Activated naive CD8-positive, alpha-beta T cell treated with anti-CD3 and anti-CD28 coated beads for 36 hours (primary cell): ENCODE data around the gene CDH1. TPM values are rescaled to one million over a fixed set of nuclear protein-coding genes. Genes with fewer than 3 reads are reported as not detected.
"Not testable (repeated sequence)": the region's sequence is repeated elsewhere in the genome, so short reads cannot be mapped to it uniquely, and the experiment has no call there.

Experiments
- DNase-seq: peaks from one replicate; pipeline ENCODE4 v3.0.0; 2021
- H3K27ac Mint-ChIP-seq: one replicate; pipeline ENCODE4 v1.8.0; 2022; ENCODE audit warnings: mild to moderate bottlenecking, moderate library complexity, mixed read lengths
- H3K27me3 Mint-ChIP-seq: one replicate; pipeline ENCODE4 v1.8.0; 2022; ENCODE audit warnings: mild to moderate bottlenecking, mixed read lengths
- H3K36me3 Mint-ChIP-seq: one replicate; pipeline ENCODE4 v1.8.0; 2021; ENCODE audit warnings: mild to moderate bottlenecking, mixed read lengths
- H3K4me1 Mint-ChIP-seq: one replicate; pipeline ENCODE4 v1.8.0; 2021; ENCODE audit warnings: mixed read lengths
- H3K4me3 Mint-ChIP-seq: one replicate; pipeline ENCODE4 v1.8.0; 2022; ENCODE audit warnings: mild to moderate bottlenecking, moderate library complexity, mixed read lengths
- H3K9me3 Mint-ChIP-seq: one replicate; pipeline ENCODE4 v1.8.0; 2022; ENCODE audit warnings: mixed read lengths
- total RNA-seq, 2 experiments: library from RNA; stranded (reverse); gene quantifications; one replicate each; pipeline ENCODE4 v1.2.3, GENCODE V29; 2021

CDH1 gene
- total RNA-seq, result under 1 TPM; 0.16 to 0.21 TPM

- Mint-ChIP-seq H3K9me3 (no peaks in the 10 kb centered on the region), H3K36me3 (no peaks in the 10 kb centered on the region), H3K4me3 (peak within 1 kb of the TSS; percentile 54), H3K27ac (no peak within 1 kb of the TSS), H3K27me3 (peaks cover 56% of the 10 kb centered on the region), H3K4me1 (peaks cover 7% of the 10 kb centered on the region)
- peak; percentile 46 for DNase-seq
Observed at GRCh38 chr16:68737046-68737729, at the start of gene CDH1. TSS of gene CDH1 (plus strand) at chr16:68737292. CDS start at chr16:68737416, 124 bp downstream.

DNA sequence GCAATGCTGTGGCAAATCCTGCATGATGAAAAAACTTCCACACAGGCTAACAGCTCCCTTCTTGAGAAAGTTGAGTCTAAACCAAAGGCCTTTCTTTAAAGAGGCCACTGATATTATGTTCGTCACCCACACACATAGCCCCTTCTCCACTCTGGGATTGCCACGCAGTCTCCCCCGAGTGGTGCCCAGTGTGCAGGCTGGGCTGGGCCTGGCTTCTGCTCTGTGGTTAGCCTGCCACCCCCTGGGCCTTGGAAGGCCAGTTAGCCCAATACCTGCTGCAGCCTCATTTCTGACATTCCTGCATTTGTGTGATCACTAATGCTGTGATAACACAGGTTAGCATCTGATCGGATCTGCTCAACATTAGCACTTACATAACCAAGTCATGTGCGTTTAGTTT, 47.2 kb upstream of the CDH1 start:
- H3K4me1 Mint-ChIP-seq, result no peaks in the 10 kb centered on the region
- no peaks in the 10 kb centered on the region for H3K9me3 Mint-ChIP-seq
- no peaks in the 10 kb centered on the region for H3K36me3 Mint-ChIP-seq
- no peaks in the 10 kb centered on the region for H3K27me3 Mint-ChIP-seq
- H3K27ac Mint-ChIP-seq, result no peak overlapping the region
- DNase-seq, result no peak
- H3K4me3 Mint-ChIP-seq, result no peak overlapping the region

- Mint-ChIP-seq H3K27ac (no peak overlapping the region), H3K9me3 (no peaks in the 10 kb centered on the region), H3K4me1 (no peaks in the 10 kb centered on the region), H3K36me3 (no peaks in the 10 kb centered on the region), H3K4me3 (no peak overlapping the region), H3K27me3 (no peaks in the 10 kb centered on the region)
- DNase-seq, result no peak
Observed at GRCh38 chr16:68695575-68695974, 41.5 kb upstream of the CDH1 start.

DNA sequence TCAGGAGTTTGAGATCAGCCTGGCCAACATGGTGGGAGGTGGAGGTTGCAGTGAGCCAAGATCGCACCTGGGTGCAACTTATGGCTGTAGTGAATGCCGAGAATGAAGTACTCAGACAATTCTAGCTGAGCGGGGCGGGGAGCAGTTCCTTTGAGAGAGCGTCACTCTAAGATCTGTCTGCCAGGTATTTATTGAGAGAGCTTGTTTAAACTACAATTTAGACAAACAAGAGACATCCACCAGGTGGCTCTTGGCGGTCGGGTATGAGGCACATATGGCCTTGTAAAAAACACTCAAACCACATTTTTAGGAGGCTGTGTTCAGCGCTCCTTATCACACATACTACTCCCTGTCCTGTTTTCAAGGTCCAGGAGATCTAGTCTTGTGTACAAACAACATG, 40.6 kb upstream of the CDH1 start:
- Mint-ChIP-seq H3K9me3 (no peaks in the 10 kb centered on the region), H3K27ac (no peak overlapping the region), H3K4me1 (no peaks in the 10 kb centered on the region), H3K4me3 (no peak overlapping the region), H3K36me3 (no peaks in the 10 kb centered on the region), H3K27me3 (no peaks in the 10 kb centered on the region)
- no peak for DNase-seq

DNA sequence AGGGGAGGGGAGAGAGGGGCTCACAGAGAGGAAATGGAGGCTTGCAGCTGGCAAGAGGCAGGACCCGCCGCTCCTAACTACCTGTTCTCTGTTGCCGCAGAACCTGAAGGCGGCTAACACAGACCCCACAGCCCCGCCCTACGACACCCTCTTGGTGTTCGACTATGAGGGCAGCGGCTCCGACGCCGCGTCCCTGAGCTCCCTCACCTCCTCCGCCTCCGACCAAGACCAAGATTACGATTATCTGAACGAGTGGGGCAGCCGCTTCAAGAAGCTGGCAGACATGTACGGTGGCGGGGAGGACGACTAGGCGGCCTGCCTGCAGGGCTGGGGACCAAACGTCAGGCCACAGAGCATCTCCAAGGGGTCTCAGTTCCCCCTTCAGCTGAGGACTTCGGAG, 39.0 kb upstream of the CDH1 start:
- no peak overlapping the region for H3K4me3 Mint-ChIP-seq
- H3K4me1 Mint-ChIP-seq, result no peaks in the 10 kb centered on the region
- DNase-seq, result no peak
- H3K27me3 Mint-ChIP-seq, result no peaks in the 10 kb centered on the region
- H3K36me3 Mint-ChIP-seq, result no peaks in the 10 kb centered on the region
- H3K9me3 Mint-ChIP-seq, result no peaks in the 10 kb centered on the region
- H3K27ac Mint-ChIP-seq, result no peak overlapping the region

GRCh38 chr16:68700120-68700519, 37.0 kb upstream of the CDH1 start:
- Mint-ChIP-seq H3K27ac (no peak overlapping the region), H3K27me3 (peaks cover 4% of the 10 kb centered on the region), H3K9me3 (no peaks in the 10 kb centered on the region), H3K4me3 (no peak overlapping the region), H3K36me3 (no peaks in the 10 kb centered on the region), H3K4me1 (peaks cover 3% of the 10 kb centered on the region)
- DNase-seq, result no peak

- H3K4me1 Mint-ChIP-seq, result peaks cover 3% of the 10 kb centered on the region
- peaks cover 4% of the 10 kb centered on the region for H3K27me3 Mint-ChIP-seq
- H3K27ac Mint-ChIP-seq, result no peak overlapping the region
- H3K36me3 Mint-ChIP-seq, result no peaks in the 10 kb centered on the region
- H3K4me3 Mint-ChIP-seq, result no peak overlapping the region
- H3K9me3 Mint-ChIP-seq, result no peaks in the 10 kb centered on the region
- DNase-seq, result no peak
Observed at GRCh38 chr16:68700831-68701230, 36.3 kb upstream of the CDH1 start.

DNA sequence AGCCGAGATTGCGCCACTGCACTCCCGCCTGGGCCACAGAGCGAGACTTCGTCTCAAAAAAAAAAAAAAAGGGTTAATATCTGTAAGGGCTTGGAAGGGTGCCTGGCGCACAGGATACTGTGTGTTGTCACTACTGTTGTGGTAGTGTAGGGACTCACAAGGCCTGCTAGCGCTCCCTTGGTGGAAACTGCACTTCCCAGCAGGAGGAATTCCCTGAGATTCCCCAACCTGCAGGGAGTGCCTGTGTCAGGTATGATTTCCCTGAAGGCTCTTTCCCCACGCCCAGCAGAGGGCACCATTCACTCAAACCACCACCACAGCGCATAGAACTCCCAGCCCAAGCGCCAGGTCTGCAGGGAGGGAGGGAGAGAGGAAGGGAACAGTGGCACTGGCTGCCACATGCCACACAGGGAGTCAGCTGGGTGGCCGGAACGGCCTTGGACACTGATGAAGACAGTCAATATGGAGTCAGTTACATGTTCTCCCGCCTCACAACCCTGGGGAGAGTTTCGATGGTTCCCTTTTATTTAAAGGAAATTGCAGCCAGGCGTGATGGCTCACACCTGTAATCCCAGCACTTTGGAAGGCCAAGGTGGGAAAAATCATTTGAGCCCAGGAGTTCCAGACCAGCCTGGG, 32.7 kb upstream of the CDH1 start:
- Mint-ChIP-seq H3K27ac (no peak overlapping the region), H3K27me3 (peaks cover 7% of the 10 kb centered on the region), H3K4me1 (peaks cover 3% of the 10 kb centered on the region), H3K36me3 (no peaks in the 10 kb centered on the region), H3K4me3 (no peak overlapping the region), H3K9me3 (no peaks in the 10 kb centered on the region)
- peak; percentile 58 for DNase-seq

DNA sequence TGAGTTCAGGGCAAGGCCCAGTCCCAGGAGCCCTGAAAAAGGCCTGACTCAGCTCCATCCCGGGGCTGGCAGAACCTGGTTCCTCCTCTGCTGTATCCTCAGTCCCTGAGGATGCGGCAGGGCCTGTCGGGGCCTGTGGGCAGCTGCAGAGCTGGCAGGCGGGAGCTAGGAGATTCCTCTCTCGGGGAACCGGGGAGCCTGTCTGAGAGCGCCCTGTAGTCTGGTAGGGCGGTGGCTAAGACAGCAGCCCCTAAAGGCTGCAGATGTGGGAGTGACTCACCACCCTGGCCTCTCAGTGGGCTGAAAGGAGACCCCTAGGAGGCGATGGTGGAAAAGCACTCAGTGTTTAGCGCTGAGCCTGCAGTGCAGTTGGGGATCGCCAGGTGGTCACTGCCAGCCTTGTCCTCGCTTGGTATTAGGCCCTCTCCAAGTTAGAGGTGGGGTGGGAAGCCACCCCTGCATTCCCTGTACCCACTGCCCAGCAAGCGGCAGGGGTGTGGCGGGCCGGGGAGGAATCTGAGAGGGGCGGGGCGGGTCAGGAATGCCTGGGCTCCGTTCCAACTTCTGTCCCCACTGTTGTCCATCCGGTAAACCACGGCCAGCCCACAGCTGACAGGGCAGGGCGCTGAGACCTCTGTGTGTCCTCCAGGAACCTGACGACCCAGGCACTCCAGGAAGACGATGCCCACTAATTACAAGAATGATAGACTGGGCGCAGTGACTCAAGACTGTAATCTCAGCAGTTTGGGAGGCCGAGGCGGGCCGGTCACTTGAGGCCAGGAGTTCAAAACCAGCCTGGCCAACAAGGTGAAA, 29.5 kb upstream of the CDH1 start:
- H3K36me3 Mint-ChIP-seq, result no peaks in the 10 kb centered on the region
- no peak overlapping the region for H3K4me3 Mint-ChIP-seq
- no peak overlapping the region for H3K27ac Mint-ChIP-seq
- no peaks in the 10 kb centered on the region for H3K9me3 Mint-ChIP-seq
- peaks cover 26% of the 10 kb centered on the region for H3K27me3 Mint-ChIP-seq
- no peak for DNase-seq
- H3K4me1 Mint-ChIP-seq, result peaks cover 11% of the 10 kb centered on the region

- H3K36me3 Mint-ChIP-seq, result no peaks in the 10 kb centered on the region
- no peaks in the 10 kb centered on the region for H3K9me3 Mint-ChIP-seq
- H3K4me1 Mint-ChIP-seq, result peaks cover 9% of the 10 kb centered on the region
- H3K27me3 Mint-ChIP-seq, result peaks cover 26% of the 10 kb centered on the region
- no peak overlapping the region for H3K4me3 Mint-ChIP-seq
- DNase-seq, result no peak
- no peak overlapping the region for H3K27ac Mint-ChIP-seq
Observed at GRCh38 chr16:68710211-68710610, 26.9 kb upstream of the CDH1 start.

DNA sequence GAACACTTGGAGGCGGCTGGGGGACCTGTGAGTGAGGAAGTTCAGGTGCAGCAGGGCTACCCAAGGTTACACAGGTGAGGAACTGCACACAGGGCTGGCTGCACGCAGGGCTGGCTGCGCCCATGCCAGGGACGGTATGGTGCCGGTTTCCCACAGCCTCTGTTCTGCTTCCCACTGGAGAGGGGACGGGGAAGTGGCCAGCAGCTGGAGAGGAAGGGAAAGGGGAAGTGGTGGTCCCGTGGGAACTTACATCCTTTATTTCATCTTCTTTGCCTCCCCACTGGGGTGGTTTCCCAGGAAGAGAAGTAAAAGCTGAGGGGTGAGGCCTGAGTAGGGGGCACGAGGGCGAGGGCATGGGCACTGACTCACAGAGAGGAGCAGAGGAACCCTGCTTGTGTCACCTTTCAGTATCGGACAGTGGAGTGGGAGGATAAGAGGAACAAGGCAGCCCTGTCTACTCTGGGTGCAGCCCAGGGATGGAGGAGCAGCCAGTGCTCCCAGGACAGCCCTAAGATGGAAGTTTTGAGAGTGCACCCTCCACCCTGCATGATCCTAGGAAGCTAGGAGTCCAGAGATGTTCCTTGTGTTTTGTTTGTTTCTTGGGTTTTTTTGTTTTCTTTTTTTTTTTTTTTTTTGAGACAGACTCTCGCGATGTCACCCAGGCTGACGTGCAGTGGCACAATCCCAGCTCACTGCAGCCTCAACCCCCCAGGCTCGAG, 25.5 kb upstream of the CDH1 start:
- Mint-ChIP-seq H3K4me1 (peaks cover 9% of the 10 kb centered on the region), H3K9me3 (no peaks in the 10 kb centered on the region), H3K4me3 (no peak overlapping the region), H3K27ac (no peak overlapping the region), H3K36me3 (no peaks in the 10 kb centered on the region), H3K27me3 (peaks cover 26% of the 10 kb centered on the region)
- no peak for DNase-seq

GRCh38 chr16:68713361-68713760, 23.7 kb upstream of the CDH1 start:
- Mint-ChIP-seq H3K9me3 (no peaks in the 10 kb centered on the region), H3K36me3 (no peaks in the 10 kb centered on the region), H3K4me1 (peaks cover 9% of the 10 kb centered on the region), H3K4me3 (no peak overlapping the region), H3K27ac (no peak overlapping the region), H3K27me3 (peaks cover 26% of the 10 kb centered on the region)
- DNase-seq, result no peak

GRCh38 chr16:68715471-68715870, 21.6 kb upstream of the CDH1 start:
- Mint-ChIP-seq H3K4me3 (no peak overlapping the region), H3K36me3 (no peaks in the 10 kb centered on the region), H3K9me3 (peaks cover 2% of the 10 kb centered on the region), H3K4me1 (peaks cover 16% of the 10 kb centered on the region), H3K27me3 (peaks cover 15% of the 10 kb centered on the region), H3K27ac (no peak overlapping the region)
- DNase-seq, result no peak

DNA sequence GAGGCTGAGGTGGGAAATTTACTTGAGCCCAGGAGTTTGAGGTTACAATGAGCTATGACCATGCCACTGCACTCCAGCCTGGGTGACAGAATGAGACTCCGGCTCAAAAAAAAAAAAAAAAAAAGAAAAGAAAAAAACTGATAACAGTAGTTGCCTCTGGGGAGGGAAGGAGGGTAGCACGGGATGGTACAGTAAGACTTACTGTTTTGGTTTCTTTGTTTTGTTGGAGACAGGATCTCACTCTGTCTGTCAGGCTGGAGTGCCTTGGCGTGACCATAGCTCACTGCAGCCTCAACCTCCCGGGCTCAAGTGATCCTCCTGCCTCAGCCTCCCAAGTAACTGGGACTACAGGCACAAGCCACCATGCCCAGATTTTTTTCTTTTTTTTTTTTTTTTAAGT, 20.6 kb upstream of the CDH1 start:
- DNase-seq, H3K4me3 Mint-ChIP-seq, H3K36me3 Mint-ChIP-seq, H3K27me3 Mint-ChIP-seq, H3K9me3 Mint-ChIP-seq, H3K27ac Mint-ChIP-seq: not testable (repeated sequence)
- H3K4me1 Mint-ChIP-seq, result peaks cover 13% of the 10 kb centered on the region

DNA sequence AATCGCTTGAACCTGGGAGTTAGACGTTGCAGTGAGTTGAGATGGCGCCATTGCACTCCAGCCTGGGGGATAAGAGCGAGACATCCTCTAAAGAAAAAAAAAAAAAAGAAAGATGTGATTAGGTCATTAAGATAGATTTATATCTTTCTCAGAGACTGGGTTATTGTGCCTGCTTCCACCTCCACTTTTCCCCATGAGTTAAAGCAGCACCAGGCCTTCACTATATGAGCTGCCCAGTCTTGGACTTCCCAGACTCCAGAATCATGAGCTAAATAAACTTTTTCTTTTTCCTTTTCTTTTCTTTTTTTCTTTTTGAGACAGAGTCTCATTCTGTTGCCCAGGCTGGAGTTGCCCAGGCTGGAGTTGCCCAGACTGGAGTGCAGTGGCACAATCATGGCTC, 19.4 kb upstream of the CDH1 start:
- H3K27me3 Mint-ChIP-seq, result peaks cover 4% of the 10 kb centered on the region
- no peaks in the 10 kb centered on the region for H3K36me3 Mint-ChIP-seq
- no peak for DNase-seq
- H3K4me1 Mint-ChIP-seq, result peaks cover 11% of the 10 kb centered on the region
- H3K9me3 Mint-ChIP-seq, result peaks cover 2% of the 10 kb centered on the region
- no peak overlapping the region for H3K4me3 Mint-ChIP-seq
- H3K27ac Mint-ChIP-seq, result no peak overlapping the region
